ENCODE measurements around the gene CDHR1.
"Not testable (repeated sequence)": the region's sequence is repeated elsewhere in the genome, so short reads cannot be mapped to it uniquely, and the experiment has no call there.

- not testable (repeated sequence) for TF ChIP-seq CTCF, POLR2A, POLR2AphosphoS5 (IDR thresholded peaks at IDR 0.05)
Measured at GRCh38 chr10:84168382-84168781, 26.0 kb upstream of the CDHR1 start.
